Endodermal cell (in vitro differentiated cells): ENCODE results near the gene FGFBP1. TPM values are rescaled to one million over a fixed set of nuclear protein-coding genes. Genes with fewer than 3 reads are reported as not detected.

Experiments used
- DNase-seq: peaks from one replicate; pipeline ENCODE4 v3.0.0-alpha.2; 2017
- H3K27ac ChIP-seq: 2 replicates; pipeline ENCODE4 v1.5.1; 2013; ENCODE audit warnings: mild to moderate bottlenecking, low read depth, low read length, moderate library complexity
- H3K27me3 ChIP-seq: 2 replicates; pipeline ENCODE4 v1.6.1; 2013; ENCODE audit warnings: mild to moderate bottlenecking, low read length, moderate library complexity; ENCODE audit not compliant: insufficient read depth, control insufficient read depth, poor library complexity, severe bottlenecking
- H3K36me3 ChIP-seq: 2 replicates; pipeline ENCODE4 v1.7.0; 2013; ENCODE audit warnings: mild to moderate bottlenecking, low read length, moderate library complexity; ENCODE audit not compliant: control insufficient read depth, insufficient read depth
- H3K4me1 ChIP-seq: one replicate; pipeline ENCODE4 v1.7.0; 2013; ENCODE audit warnings: low read length; ENCODE audit not compliant: control insufficient read depth, insufficient read depth
- H3K4me3 ChIP-seq: 2 replicates; pipeline ENCODE4 v1.5.1; 2013; ENCODE audit warnings: mild to moderate bottlenecking, low read length, moderate library complexity
- H3K9ac ChIP-seq: 2 replicates; pipeline ENCODE4 v1.6.1; 2013; ENCODE audit warnings: mild to moderate bottlenecking, low read length, moderate library complexity; ENCODE audit not compliant: poor library complexity, severe bottlenecking; ENCODE audit errors: extremely low read depth
- H3K9me3 ChIP-seq: 2 replicates; pipeline ENCODE4 v1.6.1; 2013; ENCODE audit warnings: mild to moderate bottlenecking, low read length, moderate library complexity; ENCODE audit not compliant: control insufficient read depth
- H3K27ac Mint-ChIP-seq: 2 replicates; pipeline ENCODE4 v1.8.0; 2020; ENCODE audit warnings: mixed read lengths
- H3K27me3 Mint-ChIP-seq: 2 replicates; pipeline ENCODE4 v1.8.0; 2021; ENCODE audit warnings: mild to moderate bottlenecking, mixed read lengths; ENCODE audit not compliant: insufficient read depth
- H3K36me3 Mint-ChIP-seq: 2 replicates; pipeline ENCODE4 v1.8.0; 2020; ENCODE audit warnings: low read depth, mixed read lengths
- H3K4me1 Mint-ChIP-seq: 2 replicates; pipeline ENCODE4 v1.8.0; 2020; ENCODE audit warnings: mixed read lengths
- H3K4me3 Mint-ChIP-seq: 2 replicates; pipeline ENCODE4 v1.8.0; 2020; ENCODE audit warnings: mild to moderate bottlenecking, moderate library complexity, mixed read lengths
- H3K9me3 Mint-ChIP-seq: 2 replicates; pipeline ENCODE4 v1.8.0; 2020; ENCODE audit warnings: mild to moderate bottlenecking, mixed read lengths
- CTCF ChIP-seq: fragments of 200-600 bp; sonication (generic); conservative IDR thresholded peaks from 2 replicates; pipeline ENCODE4 v1.5.0; 2021; ENCODE audit warnings: antibody characterized with exemption, mild to moderate bottlenecking
- whole genome bisulfite sequencing, 2 experiments: methylation state at CpG; one replicate each; pipeline versions ENCODE4 v1.1.5 to v1.1.7; 2013; ENCODE audit warnings: missing lambda C conversion rate in 2 of 2, mixed read lengths in 1 of 2; ENCODE audit not compliant: insufficient coverage in 1 of 2, insufficient read length in 1 of 2; 5-methylcytosine and 5-hydroxymethylcytosine counted together
- total RNA-seq, 2 donors: library from RNA; stranded (reverse); fragmentation: NEBNext Ultra II Directional in 1 of 2; extraction: Animal tissue kit (Norgen Biotek cat#: 25700) in 1 of 2; gene quantifications; 2 replicates in 1 of 2; 3 replicates in 1 of 2; pipeline ENCODE4 v1.2.1, GENCODE V29; 2021

FGFBP1 gene
- total RNA-seq, 2 donors from 2014 or later, result not detected

- 90 to 97% methylated on average over 9 of the region's 9 CpGs for WGBS, 2 experiments
- no peak overlapping the region for H3K4me3 ChIP-seq
- H3K4me1 ChIP-seq, result no peaks in the 10 kb centered on the region
- H3K4me3 Mint-ChIP-seq, result no peak overlapping the region
- TF ChIP-seq CTCF, result no peak
- H3K9me3 ChIP-seq, result peaks cover 3% of the 10 kb centered on the region
- H3K9me3 Mint-ChIP-seq, result peaks cover 3% of the 10 kb centered on the region
- peak; percentile 34 for DNase-seq
- H3K27ac Mint-ChIP-seq, result no peak overlapping the region
- no peaks in the 10 kb centered on the region for H3K36me3 ChIP-seq
- H3K36me3 Mint-ChIP-seq, result peaks cover 34% of the 10 kb centered on the region
- no peaks in the 10 kb centered on the region for H3K4me1 Mint-ChIP-seq
- H3K27ac ChIP-seq, result no peak overlapping the region
- H3K9ac ChIP-seq, result no peak overlapping the region
- no peaks in the 10 kb centered on the region for H3K27me3 Mint-ChIP-seq
- no peaks in the 10 kb centered on the region for H3K27me3 ChIP-seq
Observed at GRCh38 chr4:15971068-15971801, 32.7 kb upstream of the FGFBP1 start.

GRCh38 chr4:15968551-15969300 lies 30.2 kb upstream of the FGFBP1 start:
- Mint-ChIP-seq H3K27me3 (no peaks in the 10 kb centered on the region), H3K4me3 (no peak overlapping the region), H3K4me1 (no peaks in the 10 kb centered on the region), H3K36me3 (peaks cover 35% of the 10 kb centered on the region), H3K9me3 (peaks cover 7% of the 10 kb centered on the region), H3K27ac (no peak overlapping the region)
- WGBS, 2 experiments, result 94 to 100% methylated on average over 5 to 10 of the region's 11 CpGs
- peak; percentile 3 for DNase-seq
- TF ChIP-seq CTCF, result no peak
- H3K27ac ChIP-seq, result no peak overlapping the region
- no peak overlapping the region for H3K9ac ChIP-seq
- no peaks in the 10 kb centered on the region for H3K27me3 ChIP-seq
- H3K36me3 ChIP-seq, result no peaks in the 10 kb centered on the region
- H3K4me3 ChIP-seq, result no peak overlapping the region
- peaks cover 7% of the 10 kb centered on the region for H3K9me3 ChIP-seq
- H3K4me1 ChIP-seq, result no peaks in the 10 kb centered on the region

- Histone ChIP-seq H3K9me3 (peaks cover 7% of the 10 kb centered on the region), H3K27ac (no peak overlapping the region), H3K9ac (no peak overlapping the region), H3K36me3 (no peaks in the 10 kb centered on the region), H3K4me1 (no peaks in the 10 kb centered on the region), H3K27me3 (no peaks in the 10 kb centered on the region), H3K4me3 (no peak overlapping the region)
- H3K36me3 Mint-ChIP-seq, result peaks cover 22% of the 10 kb centered on the region
- no peaks in the 10 kb centered on the region for H3K27me3 Mint-ChIP-seq
- no peak for TF ChIP-seq CTCF
- no peak overlapping the region for H3K27ac Mint-ChIP-seq
- H3K9me3 Mint-ChIP-seq, result peaks cover 7% of the 10 kb centered on the region
- WGBS, 2 experiments, result 90% methylated on average over 5 of the region's 5 CpGs
- H3K4me1 Mint-ChIP-seq, result peaks cover 3% of the 10 kb centered on the region
- no peak overlapping the region for H3K4me3 Mint-ChIP-seq
- DNase-seq, result no peak
Observed at GRCh38 chr4:15965325-15965724, 26.8 kb upstream of the FGFBP1 start.
